GM19372 (cell line): ENCODE results near the gene SNTG2.

ENCODE experiments used
- ATAC-seq: cut with Tn5 transposase; IDR thresholded peaks from one replicate; pipeline ENCODE4 v1.9.1; 2021; ENCODE audit warnings: mild to moderate bottlenecking, low read depth, moderate library complexity; ENCODE audit not compliant: unreplicated experiment

SNTG2 gene

GRCh38 chr2:1256632-1257324 is 306.1 kb downstream of the SNTG2 start:
- ATAC-seq = no peak

- ATAC-seq = no peak
Observed at GRCh38 chr2:1257334-1257733, 306.7 kb downstream of the SNTG2 start.

GRCh38 chr2:1259746-1260145 is 309.1 kb downstream of the SNTG2 start:
- ATAC-seq = no peak

GRCh38 chr2:1262609-1263008 is 312.0 kb downstream of the SNTG2 start:
- no peak for ATAC-seq

DNA sequence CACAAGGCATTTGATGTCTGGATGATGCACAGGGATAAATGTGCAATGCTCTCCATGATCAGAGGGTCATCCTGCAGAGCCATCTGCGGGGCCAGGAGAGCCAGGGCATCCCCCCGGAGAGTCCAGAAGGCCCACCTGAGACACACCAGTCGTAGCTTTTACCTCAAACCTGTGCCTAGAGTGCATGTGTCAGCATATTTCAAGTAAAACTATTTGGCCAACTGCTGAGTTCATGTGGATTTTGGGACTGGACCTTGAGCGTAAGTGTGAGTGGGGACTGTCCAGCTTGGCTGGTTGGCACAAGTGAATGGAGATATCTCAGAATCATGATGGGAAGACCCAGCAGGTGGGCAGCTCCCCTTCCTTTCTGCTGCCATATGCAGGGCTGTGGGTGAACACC is 314.8 kb downstream of the SNTG2 start:
- no peak for ATAC-seq

DNA sequence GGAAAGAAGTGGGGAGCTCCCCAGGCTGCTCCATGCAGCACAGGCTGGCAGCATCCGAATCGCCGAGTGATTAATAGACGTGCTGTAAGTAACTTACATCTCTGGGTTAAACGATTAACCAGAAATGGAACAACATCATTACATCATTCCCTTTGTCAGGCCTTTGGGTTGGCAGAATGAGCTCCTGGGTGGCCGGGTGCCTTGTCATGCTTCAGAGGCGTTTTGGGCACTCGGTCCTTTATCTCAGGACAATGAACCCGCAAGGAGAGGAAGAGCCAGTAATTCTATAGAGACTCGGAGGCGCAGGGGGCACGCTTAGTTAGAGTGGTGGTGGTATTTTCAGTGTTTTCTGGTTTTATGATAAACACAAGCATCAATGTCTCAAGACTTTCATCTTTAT is 315.7 kb downstream of the SNTG2 start:
- no peak for ATAC-seq

GRCh38 chr2:1268034-1268433 is 317.4 kb downstream of the SNTG2 start:
- ATAC-seq = no peak

- no peak for ATAC-seq
Observed at GRCh38 chr2:1269812-1270211, 319.2 kb downstream of the SNTG2 start.

DNA sequence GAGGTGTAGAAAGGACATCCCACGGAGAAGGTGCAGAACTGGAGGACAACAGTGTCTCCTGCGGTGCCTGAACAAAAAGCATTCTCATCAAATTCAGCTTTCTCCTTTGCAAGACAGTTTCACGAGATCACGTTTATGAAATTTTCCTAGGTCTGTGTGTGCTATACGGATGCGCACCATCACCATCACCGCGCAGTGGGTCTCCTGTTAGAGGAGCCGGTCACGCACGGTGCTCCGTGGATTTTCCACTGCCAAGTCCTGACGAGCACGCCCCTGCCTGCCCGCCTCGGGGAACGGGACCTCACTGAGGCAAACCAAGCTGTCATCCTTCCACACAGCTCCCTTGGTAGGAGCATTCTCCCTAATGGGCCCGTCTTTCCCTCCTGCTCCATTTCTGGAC is 322.2 kb downstream of the SNTG2 start:
- no peak for ATAC-seq

DNA sequence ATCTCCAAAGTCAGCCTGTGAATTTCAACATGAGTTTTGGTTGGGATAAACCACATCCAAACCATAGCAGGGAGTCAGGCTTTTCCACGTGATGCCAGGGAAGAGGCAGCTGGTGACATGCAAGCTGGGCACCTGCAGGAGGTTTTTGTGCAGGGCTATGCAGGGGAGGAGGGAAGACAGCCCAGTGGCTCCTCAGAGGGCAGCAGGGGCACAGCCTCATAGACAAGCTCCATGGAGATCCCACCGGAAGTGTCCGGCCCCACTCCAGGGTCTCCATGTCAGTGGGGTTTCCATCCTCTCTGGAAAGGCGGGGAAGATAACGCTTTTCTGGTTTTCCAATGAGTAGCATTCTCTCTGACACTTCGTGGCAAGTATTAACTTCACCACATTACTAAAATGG is 327.0 kb downstream of the SNTG2 start:
- ATAC-seq = no peak

DNA sequence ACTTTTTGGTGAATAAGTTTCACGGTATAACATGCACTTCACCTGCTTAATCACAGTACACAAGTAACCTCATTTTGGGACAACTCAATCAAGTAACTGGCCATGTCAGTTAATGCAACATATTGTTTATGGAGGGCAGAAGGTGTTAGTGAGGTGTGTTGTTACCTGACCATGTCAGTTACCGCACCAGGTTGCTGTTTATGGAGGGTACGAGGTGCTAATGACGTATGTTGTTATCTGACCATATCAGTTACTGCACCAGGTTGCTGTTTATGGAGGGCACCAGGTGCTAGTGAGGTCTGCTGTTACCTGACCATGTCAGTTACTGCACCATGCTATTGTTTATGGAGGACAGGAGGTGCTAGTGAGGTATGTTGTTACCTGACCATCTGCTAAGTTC is 327.5 kb downstream of the SNTG2 start:
- ATAC-seq = no peak

DNA sequence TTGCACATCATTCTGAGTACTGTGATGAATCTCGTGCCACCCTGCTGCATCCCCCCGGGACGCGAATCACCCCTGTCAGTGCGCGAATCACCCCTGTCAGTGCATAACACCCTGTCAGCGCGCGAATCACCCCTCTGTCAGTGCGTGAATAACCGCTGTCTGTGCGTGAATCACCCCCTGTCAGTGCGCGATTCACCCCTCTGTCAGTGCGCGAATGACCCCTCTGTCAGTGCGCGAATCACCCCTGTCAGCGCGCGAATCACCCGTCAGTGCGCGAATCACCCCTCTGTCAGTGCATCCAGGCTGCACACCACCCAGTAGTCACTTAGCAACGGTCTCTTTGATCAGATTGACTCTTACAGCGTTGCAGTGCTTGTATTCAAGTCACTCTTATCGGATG is 328.2 kb downstream of the SNTG2 start:
- ATAC-seq = no peak

- no peak for ATAC-seq
Observed at GRCh38 chr2:1282552-1282951, 331.9 kb downstream of the SNTG2 start.

DNA sequence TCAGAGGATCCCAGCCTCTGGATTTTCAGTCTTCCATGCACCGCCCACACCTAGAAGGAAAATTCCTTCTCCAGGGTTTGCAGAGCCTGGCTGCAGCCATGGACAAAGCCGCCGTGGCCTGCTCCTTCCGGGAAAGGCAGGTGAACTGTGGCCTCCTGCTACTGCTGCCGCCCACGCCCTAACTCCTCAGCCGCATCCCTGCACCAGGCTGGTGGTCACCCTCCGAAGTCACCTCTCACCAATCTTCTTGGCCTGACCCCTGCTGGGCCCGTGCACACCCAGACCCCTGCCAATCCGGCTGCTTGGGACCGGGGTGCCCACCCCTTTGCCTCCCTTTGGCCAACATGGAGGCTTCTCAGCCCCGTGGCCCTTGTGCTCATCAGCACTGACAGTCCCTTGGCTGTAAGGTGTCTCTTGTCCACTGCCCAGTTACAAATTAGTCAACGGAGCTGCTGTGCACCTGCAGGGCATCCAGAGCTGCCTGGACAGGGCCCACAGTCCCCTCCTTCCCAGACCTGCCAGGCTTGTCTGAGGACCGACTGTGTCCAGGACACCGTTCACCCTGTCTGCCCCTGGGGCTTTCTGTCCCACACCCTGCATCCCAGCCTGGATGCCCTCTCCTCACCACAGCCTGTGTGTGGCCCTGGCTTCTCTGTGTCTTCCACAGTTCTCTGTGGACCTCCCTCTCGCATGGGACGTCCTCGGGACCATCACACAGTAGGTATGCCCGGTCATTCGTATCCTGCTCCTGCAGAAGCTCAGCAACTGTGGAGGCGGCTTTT is 332.6 kb downstream of the SNTG2 start:
- no peak for ATAC-seq

- no peak for ATAC-seq
Observed at GRCh38 chr2:1283871-1284270, 333.2 kb downstream of the SNTG2 start.

- ATAC-seq = no peak
Observed at GRCh38 chr2:1286929-1287328, 336.3 kb downstream of the SNTG2 start.

GRCh38 chr2:1287427-1287826 is 336.8 kb downstream of the SNTG2 start:
- ATAC-seq = no peak

- no peak for ATAC-seq
Observed at GRCh38 chr2:1294900-1295299, 344.3 kb downstream of the SNTG2 start.

GRCh38 chr2:1295740-1296139 is 345.1 kb downstream of the SNTG2 start:
- no peak for ATAC-seq

DNA sequence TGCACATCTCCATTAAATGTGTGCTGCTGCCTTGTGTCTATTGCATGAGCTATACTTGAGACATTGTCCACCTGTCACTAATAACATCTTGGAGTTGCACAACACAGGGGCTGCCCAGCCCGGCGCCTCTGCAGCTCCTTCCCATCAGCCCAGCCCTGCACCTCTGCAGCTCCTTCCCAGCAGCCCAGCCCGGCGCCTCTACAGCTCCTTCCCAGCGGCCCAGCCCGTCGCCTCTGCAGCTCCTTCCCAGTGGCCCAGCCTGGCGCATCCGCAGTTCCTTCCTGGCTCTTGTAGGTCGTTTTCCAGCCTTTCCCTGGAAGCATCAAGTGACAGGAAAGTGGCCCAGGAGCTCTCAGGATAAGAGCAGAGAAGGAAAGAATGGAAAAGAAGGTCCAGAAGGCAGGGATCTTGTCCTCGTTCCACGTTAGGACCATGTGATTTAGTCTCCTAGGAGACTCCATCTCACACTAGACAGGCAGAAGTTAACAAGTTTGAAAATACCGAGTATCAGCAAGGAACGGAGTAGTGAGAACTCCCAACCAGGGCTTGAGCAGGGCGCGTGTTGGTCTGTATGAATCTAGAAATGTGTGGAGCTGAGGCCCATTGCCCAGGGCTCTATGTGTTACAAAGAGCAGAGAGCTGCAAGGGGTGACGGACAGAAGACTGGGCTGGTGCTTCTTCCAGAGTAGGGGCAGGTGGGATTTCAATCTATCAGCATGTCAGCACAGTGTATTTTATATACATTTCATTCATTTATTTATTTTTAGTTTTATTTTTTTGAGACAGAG is 346.9 kb downstream of the SNTG2 start:
- no peak for ATAC-seq

DNA sequence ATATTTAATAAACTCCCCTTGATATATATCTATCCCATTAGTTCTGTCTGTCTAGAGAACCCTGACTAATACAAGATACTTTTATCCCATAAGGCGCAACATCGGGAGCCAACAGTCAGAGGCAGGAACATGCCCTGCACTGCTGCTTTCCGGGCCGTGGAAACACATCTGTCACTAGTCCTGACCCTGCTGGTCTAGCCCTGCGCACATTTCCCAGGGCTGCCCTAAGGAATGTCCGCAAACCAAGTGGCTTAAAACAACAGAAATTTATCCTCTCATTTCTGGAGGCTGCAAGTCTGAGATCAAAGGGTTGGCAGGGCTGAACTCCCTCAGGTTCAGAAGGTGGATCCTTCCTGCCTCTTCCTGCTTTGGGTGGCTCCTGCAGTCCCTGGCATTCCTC is 348.4 kb downstream of the SNTG2 start:
- no peak for ATAC-seq
